ENCODE measurements around the gene SLC35D2.

Gene SLC35D2

GRCh38 chr9:96383165-96383942, at the start of gene SLC35D2:
Gene SLC35D2, minus strand, starts transcription at chr9:96383711. Its CDS starts 77 bp downstream, at chr9:96383634.
- peak; percentile 22 to 28 for DNase-seq

GRCh38 chr9:96430377-96430776, 46.9 kb upstream of the SLC35D2 start:
- DNase-seq, result no peak

- DNase-seq, result no peak
Measured at GRCh38 chr9:96429732-96430131, 46.2 kb upstream of the SLC35D2 start.

- DNase-seq, result no peak
Measured at GRCh38 chr9:96425500-96426169, 42.1 kb upstream of the SLC35D2 start.

GRCh38 chr9:96423985-96424336, 40.5 kb upstream of the SLC35D2 start:
- no peak for DNase-seq

GRCh38 chr9:96423322-96423984, 39.9 kb upstream of the SLC35D2 start:
- no peak for DNase-seq

- peak in 1 of 2 donors; percentile 27 for DNase-seq
Measured at GRCh38 chr9:96420468-96421219, 37.1 kb upstream of the SLC35D2 start.

GRCh38 chr9:96419691-96419969, 36.1 kb upstream of the SLC35D2 start:
- DNase-seq, result no peak

- DNase-seq, result peak; percentile 50 to 70
Measured at GRCh38 chr9:96418920-96419690, 35.6 kb upstream of the SLC35D2 start.

- peak; percentile 92 to 97 for DNase-seq
Measured at GRCh38 chr9:96418083-96418919, 34.8 kb upstream of the SLC35D2 start, which contains the start of gene ZNF367. Gene ZNF367, minus strand, starts transcription at chr9:96418370. Its CDS starts 338 bp downstream, at chr9:96418032.

GRCh38 chr9:96417661-96418082, 34.2 kb upstream of the SLC35D2 start:
- peak; percentile 44 to 45 for DNase-seq

- DNase-seq, result peak; percentile 92 to 94
Measured at GRCh38 chr9:96417051-96417586, 33.6 kb upstream of the SLC35D2 start.

GRCh38 chr9:96413302-96414221, 30.1 kb upstream of the SLC35D2 start:
- no peak for DNase-seq

GRCh38 chr9:96412174-96412913, 28.8 kb upstream of the SLC35D2 start:
- DNase-seq, result no peak

GRCh38 chr9:96411129-96411838, 27.8 kb upstream of the SLC35D2 start:
- no peak for DNase-seq

- no peak for DNase-seq
Measured at GRCh38 chr9:96408409-96409280, 25.1 kb upstream of the SLC35D2 start.

GRCh38 chr9:96400132-96400910, 16.8 kb upstream of the SLC35D2 start:
- no peak for DNase-seq
